HCEC 1CT (cell line): ENCODE results near the gene REEP5.
"Not testable (repeated sequence)": the region's sequence is repeated elsewhere in the genome, so short reads cannot be mapped to it uniquely, and the experiment has no call there.

Source experiments
- DNase-seq: peaks from one replicate; pipeline ENCODE4 v3.0.0-alpha.2; 2017

Gene REEP5

GRCh38 chr5:112931473-112931872 is 9.4 kb upstream of the REEP5 start:
- no peak for DNase-seq

- DNase-seq, result no peak
These were observed 8.0 kb upstream of the REEP5 start for GRCh38 chr5:112930082-112930344.

GRCh38 chr5:112929336-112930081 is 7.5 kb upstream of the REEP5 start:
- DNase-seq, result no peak

GRCh38 chr5:112923988-112924387 is 2.0 kb upstream of the REEP5 start:
- DNase-seq, result no peak

GRCh38 chr5:112923148-112923917 is 1.3 kb upstream of the REEP5 start:
- no peak for DNase-seq

- DNase-seq, result peak; percentile 67
These were observed 798 bp downstream of the REEP5 start for GRCh38 chr5:112921026-112921832.

GRCh38 chr5:112919972-112920371 is 2.1 kb downstream of the REEP5 start:
- no peak for DNase-seq

- no peak for DNase-seq
These were observed 3.3 kb downstream of the REEP5 start for GRCh38 chr5:112918679-112919078.

- DNase-seq, result no peak
These were observed 3.9 kb downstream of the REEP5 start for GRCh38 chr5:112918136-112918535.

- peak; percentile 13 for DNase-seq
These were observed 4.5 kb downstream of the REEP5 start for GRCh38 chr5:112917453-112917995.

DNA sequence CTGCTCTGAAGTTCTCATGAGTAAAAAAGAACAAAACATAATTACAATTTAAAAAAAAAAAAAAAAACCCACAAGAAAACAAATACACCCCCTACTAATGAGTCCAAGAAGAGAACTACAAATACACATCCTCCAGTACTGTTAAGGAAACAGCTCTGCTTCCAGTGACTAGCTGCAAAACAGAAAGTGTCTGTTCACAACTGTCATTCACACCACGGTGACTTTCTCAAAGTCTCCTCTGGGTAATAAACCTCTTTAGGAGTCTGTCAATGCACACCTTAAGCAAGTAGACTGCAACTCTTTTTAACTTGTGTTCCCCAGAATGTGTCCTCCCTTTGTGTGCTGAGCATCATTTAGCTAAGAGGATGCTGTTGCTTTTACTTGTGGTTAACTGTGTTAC is 6.2 kb downstream of the REEP5 start:
- DNase-seq, result no peak

- peak; percentile 32 for DNase-seq
These were observed 7.4 kb downstream of the REEP5 start for GRCh38 chr5:112914584-112914983.

DNA sequence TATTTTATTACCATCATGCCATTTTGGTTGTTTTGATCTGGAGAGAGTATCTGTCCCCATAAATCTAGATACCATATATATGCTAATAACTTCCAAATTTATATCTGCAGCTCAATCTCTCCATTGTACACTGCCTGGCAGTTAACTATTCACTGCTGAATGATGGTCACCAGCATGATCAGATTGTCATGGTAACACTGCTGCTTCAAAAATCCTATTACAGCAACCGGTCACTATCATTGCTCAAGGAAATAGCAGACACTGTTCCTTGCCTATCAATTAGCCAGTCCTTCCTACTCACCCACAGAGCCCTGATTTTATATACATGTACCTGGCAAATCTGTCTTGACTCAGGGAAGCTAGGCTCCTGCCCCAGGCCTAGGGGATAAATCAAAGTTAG is 11.5 kb downstream of the REEP5 start:
- no peak for DNase-seq

- DNase-seq, result no peak
These were observed 13.2 kb downstream of the REEP5 start for GRCh38 chr5:112908854-112909253.

DNA sequence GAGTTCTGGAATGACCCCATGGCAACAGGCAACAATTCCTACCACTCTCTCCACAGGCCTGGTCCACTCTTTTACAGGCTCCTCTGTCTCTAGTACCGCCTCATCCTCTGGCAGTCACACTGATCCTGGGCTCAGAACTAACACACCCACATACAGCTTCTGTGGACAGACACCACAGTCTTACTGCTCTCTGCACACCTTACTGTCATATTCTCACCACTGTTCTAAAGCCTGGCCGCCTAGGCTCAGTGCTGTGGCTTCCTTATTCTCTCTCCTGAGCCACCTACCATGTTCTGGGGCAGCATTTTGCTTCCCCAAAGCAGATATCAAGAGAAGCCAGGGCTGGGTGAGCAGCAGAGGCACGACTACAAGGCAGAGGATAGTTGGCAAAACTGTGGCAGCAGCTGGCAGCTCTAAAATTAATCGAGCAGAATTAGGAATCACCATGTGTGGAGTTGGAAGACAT is 14.8 kb downstream of the REEP5 start:
- DNase-seq, result no peak

DNA sequence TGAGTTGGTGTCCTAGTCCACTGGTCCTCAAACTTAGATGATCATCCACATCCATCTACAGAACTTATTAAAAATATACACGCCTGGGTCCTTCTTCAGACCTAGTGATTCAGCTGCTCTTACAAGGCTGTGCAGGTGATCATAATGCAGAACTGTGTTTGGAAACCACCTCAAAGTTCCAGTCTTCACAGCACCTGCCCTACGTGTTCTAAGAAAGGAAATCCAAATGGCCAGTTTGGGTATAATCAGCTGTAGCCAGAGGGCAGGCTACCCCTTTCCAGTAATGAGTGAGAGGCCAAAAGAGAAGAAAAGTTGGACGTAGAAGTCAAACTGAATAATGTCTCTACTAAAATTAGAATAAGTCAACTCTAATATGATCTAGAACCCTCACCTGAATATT is 15.4 kb downstream of the REEP5 start:
- DNase-seq, result no peak

- not testable (repeated sequence) for DNase-seq
These were observed 17.0 kb downstream of the REEP5 start for GRCh38 chr5:112904996-112905395.

DNA sequence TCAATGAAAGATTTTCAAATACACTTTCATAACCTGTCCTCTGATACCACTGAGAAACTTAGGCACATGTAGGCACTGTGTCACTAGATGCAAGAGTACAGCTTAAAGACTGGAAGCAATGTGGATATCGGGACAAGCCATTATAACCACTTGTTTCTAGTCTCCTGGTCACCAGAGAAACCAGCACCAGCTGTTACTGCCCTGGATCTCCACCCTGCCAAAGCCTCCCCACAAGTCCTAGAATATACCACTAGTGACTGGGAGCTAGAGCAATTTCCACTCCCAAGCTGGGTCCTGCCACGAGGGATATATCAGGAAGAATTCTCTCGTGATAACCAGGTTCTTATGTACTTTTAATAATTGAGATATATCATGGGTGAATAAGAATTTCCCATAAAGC is 19.5 kb downstream of the REEP5 start:
- no peak for DNase-seq

DNA sequence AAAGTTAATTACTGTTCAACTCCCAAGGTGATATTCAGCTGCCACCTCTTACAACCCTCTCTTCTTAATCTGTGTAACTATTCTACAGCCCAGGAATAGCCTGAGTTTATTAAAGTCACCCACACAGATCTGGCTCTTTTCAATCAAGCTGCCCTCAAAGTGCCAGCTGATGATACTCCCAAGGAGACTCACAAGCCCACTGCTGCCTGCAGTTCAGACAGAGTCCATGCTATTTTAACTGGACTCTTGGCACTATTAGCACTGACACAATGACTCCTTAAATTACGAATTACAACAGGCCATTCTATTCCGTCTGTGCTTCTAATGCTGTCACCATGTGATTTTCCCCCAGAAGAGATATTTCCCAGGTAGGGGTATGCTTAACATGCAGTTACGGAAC is 26.3 kb downstream of the REEP5 start:
- DNase-seq, result no peak

DNA sequence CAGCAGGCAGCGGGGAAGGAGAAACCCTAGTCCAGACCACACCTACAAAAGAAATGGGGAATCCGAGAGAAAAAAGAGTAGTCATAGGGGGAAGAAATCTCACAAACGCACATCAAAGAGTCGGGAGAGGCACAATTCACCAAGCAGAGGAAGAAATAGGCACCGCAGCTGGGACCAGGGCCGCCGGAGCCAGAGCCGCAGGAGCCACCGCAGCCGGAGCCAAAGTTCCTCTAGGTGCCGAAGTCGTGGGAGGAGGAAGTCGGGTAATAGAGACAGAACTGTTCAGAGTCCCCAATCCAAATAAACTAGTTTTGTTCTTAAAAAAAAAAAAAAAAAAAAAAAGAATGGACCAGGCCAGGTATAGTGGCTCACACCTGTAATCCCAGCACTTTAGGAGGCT is 29.3 kb downstream of the REEP5 start:
- DNase-seq, result no peak

DNA sequence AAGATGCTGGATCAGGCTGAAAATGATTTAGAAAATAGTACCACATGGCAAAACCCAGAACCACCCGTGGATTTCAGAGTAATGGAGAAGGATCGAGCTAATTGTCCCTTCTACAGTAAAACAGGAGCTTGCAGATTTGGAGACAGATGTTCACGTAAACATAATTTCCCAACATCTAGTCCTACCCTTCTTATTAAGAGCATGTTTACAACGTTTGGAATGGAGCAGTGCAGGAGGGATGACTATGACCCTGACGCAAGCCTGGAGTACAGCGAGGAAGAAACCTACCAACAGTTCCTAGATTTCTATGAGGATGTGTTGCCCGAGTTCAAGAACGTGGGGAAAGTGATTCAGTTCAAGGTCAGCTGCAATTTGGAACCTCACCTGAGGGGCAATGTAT is 30.0 kb downstream of the REEP5 start:
- DNase-seq, result not testable (repeated sequence)

DNA sequence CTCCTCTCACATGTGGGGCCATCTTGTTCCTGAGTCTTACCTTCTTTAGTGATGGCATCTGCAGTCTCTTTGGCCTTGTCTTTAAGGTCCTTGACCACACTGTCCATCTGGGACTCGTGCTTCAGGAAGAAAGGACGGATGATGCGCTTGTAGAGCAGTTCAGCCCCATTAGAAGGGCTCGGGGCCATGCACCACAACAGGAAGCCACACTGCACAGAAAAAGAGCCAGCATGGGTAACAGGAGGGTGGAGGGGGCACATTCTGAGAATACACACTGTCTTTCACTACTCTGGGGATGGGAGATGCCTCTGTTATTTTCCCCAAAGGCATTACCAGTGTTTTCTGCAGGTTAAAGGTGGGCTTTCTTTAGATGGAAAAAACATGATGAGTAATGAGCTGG is 35.1 kb downstream of the REEP5 start:
- no peak for DNase-seq

DNA sequence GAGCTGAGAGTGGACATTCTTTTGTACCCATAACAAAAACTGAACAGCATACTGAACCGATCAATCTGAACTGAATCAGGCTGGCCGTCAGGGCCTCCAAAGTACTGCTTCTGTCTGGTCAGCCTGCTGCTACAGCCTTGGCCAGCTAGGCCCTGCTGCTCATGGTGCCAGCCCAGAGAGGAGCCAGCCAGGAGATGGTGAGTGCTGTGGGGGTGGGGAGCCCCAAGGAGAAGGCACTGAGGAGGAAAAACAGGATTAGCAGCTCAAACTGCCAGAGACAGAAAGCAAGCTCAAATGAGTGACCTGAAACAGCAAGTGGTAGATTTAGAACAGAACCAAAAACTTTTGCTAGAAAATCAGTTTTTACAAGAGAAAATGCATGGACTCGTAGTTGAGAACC is 37.0 kb downstream of the REEP5 start:
- DNase-seq, result no peak

DNA sequence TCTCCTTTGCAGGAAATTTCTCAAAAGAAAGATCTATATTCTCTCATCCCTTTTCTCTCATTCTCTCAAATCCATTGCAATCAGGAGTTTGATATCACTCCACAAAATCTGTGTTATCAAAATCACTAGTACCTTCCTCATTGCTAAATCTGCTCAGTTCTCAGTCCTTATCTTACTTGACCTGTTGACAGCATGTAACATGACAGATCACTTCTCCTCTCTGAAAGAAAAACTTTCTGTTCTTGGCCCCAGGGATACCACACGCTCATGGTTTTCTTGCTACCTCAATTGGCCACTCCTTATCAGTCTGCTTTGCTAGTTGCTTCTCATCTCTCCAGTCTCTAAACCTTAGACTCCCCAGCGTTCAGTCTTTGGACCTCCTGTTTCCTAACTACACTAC is 38.8 kb downstream of the REEP5 start:
- DNase-seq, result no peak
